Dermis lymphatic vessel endothelial cell (primary cell): ENCODE measurements around the gene ELP5. TPM values are rescaled to one million over a fixed set of nuclear protein-coding genes. Genes with fewer than 3 reads are reported as not detected.

Experiments used
- total RNA-seq: library from RNA; depleted of rRNA; stranded (reverse); fragments of >200 nt; gene quantifications from 2 replicates; pipeline ENCODE4 v1.2.1, GENCODE V29; 2014

The ELP5 gene, protein sequence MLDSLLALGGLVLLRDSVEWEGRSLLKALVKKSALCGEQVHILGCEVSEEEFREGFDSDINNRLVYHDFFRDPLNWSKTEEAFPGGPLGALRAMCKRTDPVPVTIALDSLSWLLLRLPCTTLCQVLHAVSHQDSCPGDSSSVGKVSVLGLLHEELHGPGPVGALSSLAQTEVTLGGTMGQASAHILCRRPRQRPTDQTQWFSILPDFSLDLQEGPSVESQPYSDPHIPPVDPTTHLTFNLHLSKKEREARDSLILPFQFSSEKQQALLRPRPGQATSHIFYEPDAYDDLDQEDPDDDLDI
- total RNA-seq = 31.9 and 36.9 TPM in 2 replicates

DNA sequence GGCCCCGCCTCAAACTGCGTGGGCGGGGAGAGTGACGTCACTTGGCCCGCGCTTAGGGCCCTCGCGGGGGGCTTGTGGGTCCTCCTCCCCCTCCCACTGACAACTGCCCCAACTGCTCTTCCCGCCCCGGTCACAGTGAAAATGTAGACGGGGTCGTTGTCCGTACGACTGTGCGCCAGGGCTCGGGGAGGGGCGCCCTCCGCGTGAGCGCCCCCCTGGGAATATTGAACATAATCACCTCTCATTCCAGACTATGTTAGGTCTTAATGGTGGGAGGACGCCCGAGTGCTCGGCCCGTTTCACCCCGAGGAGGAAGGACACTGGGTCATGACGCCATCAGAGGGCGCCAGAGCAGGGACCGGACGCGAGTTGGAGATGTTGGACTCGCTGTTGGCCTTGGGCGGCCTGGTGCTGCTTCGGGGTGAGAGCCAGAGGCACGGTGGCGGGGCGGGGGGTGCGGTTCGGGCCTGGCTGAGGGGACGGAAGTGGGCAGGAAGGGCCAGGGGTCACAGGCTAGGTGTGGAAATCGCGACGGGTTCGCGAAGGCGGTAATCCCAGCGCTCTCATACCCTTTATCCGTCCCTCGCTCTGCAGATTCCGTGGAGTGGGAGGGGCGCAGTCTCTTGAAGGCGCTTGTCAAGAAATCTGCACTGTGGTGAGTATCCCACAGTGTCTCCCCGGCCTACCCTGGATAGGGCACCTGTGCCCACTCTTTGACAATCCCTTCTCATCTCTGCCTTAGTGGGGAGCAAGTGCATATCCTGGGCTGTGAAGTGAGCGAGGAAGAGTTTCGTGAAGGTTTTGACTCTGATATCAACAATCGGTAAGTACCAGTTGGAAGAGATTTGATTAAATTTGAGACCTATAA is at the start of gene ELP5:
TSS of gene ELP5 (plus strand) at position 40 of the 868 bp plus-strand sequence. CDS start at position 376, 336 bp downstream.

DNA sequence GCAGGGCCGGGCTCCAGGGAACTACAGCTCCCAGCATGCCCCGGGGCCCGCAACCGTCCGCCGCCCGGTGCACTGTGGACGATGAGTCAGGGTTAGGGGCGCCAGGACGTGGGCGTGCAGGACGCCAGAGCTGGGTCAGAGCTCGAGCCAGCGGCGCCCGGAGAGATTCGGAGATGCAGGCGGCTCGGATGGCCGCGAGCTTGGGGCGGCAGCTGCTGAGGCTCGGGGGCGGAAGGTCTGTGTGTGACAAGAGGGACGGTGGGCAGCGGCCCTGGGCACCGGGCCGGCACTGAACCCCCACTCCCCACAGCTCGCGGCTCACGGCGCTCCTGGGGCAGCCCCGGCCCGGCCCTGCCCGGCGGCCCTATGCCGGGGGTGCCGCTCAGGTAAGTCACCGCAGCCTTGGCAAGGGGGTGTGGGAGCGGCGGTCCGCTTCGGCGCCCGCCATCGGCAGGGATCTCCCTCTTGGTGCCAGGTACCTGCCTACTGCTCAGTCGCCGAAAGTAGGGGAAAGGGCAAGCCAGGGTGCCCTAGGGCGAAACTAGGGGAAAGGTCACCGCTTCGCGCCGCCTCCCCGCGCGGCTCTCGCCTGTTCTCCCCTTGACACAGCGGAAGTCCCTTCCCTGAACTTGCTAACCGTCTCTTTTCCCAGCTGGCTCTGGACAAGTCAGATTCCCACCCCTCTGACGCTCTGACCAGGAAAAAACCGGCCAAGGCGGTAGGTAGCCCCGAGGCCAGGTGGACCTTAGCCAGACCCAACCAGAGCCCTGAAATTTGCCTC is 32.0 kb upstream of the ELP5 start, which contains the start of the genes ACADVL and DLG4:
TSS of gene ACADVL (plus strand) at position 127 of the 781 bp plus-strand sequence. CDS start at position 174, 47 bp downstream.
TSS of gene DLG4 (minus strand) at position 25 of the 781 bp plus-strand sequence.

DNA sequence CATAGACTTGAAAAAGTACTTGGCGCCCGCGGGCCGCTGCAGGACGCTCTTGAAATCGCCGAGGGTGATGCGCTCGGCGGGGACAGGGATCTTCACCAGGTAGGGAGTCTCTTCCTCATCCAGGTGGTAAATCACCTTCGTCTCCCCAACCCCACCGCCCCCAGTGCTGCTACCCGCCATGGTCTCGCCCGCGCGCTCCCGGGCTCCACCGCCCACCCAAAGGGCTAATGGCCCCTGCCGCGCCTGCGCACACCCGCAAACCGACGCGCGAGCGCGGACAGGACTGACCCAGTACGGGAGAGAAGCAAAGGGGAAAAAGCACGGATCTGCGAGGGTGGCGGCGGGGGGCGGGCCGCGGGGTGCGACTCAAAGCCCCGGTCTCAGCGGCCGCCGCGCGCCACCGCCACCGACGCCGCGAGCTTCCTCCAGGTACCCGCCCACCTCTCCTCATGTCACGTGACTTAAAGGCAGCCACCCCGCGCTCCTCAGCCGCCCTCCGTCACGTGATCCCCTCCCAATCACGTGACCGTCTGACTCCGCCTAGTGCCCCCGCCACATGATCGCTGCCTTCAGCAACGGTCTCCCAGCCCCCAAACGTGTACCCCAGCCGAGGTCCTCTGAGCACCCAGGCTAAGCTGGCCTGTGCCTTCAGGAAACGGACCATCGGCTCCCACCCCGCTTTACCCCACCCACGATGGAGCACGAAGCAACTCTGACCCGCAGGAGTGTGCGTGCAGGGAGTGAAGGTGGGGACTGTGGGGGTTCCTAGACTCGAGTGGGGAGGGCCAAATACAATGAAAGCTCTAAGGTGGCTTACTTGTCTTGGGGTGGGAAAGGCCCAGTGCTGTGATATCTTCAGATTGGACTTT is 17.7 kb upstream of the ELP5 start, which contains the start of gene DVL2:
TSS of gene DVL2 (minus strand) at position 435 of the 869 bp plus-strand sequence. CDS start at position 180, 255 bp downstream.

DNA sequence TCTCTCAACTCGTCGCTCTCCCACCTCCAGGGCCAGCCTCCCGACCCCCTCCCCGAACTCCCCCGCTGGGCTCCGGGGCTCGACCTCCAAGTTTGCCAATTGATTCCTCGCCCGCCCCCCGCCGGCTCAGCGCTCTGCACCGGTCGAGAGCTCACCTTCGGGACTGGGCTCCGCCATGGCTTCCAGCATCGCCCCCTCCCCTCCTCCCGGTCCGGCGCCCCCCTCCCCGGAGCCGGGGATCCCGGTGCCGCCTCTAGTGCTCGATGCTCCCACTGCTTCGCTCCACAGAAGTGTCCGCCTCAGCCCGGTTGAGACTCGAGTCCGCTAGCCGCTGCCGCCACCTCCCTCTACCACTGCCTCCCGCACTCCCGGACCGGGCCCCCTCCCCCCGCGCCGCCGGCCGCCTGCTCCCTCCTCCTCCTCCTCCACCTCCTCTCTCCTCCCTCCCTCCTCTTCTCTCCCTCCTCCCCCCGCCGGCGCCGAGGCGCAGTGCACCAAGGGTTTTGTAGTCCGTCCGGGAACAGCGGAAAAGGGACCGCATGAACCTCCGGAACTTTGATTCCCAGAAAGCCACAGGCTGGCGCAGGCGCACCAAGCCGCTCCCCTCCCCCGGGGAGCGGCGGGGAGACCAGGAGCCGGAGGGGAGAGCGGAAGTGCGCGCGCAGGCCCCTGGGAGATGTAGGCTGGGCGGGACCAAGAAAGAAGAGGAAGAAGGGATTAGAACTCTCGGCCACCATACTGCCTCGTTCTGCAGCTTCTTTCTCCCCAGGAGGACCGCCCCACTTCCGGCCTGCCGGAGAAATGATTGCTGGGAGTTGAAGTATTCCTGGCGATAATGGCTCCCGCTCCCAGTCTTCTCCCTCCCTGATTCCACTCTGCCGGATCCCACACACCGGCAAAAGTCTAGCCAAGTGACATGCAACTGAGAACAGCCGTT is 12.7 kb upstream of the ELP5 start, which contains the start of gene PHF23:
TSS of gene PHF23 (minus strand) at position 367 of the 937 bp plus-strand sequence. CDS start at position 189, 178 bp downstream.

DNA sequence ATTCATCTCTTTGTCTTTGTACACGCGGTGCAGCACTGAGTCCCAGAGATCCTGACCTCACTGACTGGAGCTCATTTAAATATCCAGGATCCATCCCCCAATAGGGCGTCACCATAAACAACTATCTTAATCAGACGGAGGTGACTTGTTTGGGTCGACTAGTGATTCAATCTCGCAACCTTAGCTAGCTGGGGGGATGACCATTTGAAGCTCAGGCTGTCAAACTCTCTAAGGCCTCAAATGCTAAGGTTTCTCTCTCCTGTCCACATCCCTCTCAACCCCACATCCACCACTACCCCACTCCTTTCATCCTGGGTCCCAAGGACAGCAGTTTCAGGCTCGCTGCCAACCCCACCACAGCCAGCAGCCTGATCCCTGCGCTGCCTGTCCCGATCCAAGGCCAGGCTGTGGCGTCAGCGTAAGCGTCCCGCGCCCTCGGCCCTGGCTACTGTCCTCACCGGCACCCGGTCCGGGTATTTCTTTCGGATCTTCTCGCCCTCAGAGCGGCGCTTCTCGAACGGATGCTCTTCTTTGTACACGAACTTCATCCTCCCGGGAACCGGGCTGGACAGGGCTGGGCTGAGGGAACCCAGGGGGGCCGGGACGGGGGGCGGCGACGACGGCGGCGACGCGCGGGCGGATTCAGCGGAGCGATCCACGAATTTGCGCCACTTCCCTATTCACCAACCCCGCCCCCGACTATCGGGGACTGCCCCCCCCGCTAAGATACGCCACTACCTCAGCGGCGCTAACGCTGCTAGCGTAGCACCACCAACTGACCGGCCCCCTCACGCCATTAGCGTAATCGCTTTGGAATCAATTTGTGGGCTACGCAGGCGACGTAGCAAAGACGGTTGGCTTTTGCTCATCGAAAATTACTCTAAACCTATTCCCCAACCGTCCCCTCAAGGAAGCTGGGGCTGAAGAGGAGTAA is 10.0 kb upstream of the ELP5 start, which contains the start of gene GABARAP:
TSS of gene GABARAP (minus strand) at position 667 of the 934 bp plus-strand sequence. CDS start at position 548, 119 bp downstream.

DNA sequence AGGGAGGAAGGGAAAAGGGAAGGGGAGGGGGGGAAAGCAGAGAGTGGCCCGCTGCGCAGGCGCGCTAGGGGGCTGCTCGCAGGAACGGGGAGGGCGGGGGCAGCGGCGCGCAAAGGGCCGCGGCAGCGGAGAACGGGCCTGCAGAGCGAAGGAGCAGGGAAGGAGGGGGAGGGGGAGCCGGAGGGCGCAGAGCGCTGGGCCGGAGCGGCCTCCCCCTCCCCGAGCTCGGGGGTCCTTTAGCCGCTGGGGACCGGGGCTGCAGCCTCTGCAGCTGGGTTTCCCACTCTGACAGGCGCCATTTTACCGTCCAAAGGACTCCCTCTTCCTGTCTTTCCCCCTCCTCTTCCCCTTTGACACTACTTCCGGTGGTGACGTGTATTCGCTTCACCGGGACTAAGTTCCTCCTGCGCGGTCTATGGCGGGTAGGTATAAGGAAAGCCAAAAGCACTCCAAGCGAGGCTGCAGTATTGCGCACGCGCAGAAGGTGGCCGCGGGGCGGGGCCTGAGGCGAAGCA is 297 bp upstream of the ELP5 start, which contains the start of gene CTDNEP1:
TSS of gene CTDNEP1 (minus strand) at position 74 of the 515 bp plus-strand sequence. CDS start 438 bp downstream, outside the sequence.

DNA sequence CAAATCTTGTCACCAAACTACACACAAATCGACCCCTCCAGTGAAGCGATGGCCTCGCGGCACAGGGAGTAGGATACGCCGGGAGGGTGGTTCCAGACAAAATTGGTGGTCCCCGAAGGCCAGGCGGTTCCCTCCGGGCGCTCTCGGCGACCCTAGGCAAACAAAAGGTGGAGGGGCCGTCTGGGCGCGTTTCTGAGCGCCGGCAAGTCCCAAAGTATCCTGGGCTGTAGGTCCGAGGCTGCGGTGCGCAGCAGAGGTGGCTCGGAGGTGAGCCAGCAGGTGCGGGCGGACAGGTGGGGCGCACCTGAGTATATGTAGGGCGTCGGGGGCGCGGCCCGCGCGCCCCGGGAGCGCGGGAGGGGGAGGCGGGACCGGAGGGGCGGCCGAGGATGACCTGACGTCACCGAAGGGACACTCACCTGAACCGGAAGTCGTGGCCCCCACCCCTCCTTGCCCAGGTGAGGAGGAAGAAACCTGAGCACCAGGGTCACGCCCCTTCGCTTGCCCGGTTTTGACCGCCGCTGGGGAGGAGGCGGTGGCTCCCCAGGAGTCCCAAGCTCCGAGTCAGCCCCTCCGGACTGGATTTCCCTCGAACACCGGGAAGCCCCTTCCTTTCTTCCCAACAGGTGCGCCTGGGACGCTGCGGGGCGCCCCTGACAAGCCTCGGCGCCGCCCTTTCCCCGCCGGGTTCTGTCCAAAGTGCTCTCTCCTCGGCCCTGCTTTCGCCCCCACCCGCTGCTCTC is 10.3 kb downstream of the ELP5 start, which contains the start of gene CLDN7:
TSS of gene CLDN7 (minus strand) at position 287 of the 743 bp plus-strand sequence. CDS start 435 bp downstream, outside the sequence.

DNA sequence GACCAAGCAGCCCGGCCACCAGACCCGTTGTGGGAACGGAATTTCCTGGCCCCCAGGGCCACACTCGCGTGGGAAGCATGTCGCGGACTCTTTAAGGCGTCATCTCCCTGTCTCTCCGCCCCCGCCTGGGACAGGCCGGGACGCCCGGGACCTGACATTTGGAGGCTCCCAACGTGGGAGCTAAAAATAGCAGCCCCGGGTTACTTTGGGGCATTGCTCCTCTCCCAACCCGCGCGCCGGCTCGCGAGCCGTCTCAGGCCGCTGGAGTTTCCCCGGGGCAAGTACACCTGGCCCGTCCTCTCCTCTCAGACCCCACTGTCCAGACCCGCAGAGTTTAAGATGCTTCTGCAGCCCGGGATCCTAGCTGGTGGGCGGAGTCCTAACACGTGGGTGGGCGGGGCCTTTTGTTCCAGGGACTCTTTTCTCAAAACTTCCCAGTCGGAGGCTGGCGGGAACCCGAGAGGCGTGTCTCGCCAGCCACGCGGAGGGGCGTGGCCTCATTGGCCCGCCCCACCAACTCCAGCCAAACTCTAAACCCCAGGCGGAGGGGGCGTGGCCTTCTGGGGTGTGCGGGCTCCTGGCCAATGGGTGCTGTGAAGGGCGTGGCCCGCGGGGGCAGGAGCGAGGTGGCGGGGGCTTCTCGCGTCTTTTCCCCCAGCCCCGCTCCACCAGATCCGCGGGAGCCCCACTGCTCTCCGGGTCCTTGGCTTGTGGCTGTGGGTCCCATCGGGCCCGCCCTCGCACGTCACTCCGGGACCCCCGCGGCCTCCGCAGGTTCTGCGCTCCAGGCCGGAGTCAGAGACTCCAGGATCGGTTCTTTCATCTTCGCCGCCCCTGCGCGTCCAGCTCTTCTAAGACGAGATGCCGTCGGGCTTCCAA is 29.3 kb downstream of the ELP5 start, which contains the start of gene SLC2A4:
TSS of gene SLC2A4 (plus strand) at position 645 of the 879 bp plus-strand sequence. CDS start at position 862, 217 bp downstream.

DNA sequence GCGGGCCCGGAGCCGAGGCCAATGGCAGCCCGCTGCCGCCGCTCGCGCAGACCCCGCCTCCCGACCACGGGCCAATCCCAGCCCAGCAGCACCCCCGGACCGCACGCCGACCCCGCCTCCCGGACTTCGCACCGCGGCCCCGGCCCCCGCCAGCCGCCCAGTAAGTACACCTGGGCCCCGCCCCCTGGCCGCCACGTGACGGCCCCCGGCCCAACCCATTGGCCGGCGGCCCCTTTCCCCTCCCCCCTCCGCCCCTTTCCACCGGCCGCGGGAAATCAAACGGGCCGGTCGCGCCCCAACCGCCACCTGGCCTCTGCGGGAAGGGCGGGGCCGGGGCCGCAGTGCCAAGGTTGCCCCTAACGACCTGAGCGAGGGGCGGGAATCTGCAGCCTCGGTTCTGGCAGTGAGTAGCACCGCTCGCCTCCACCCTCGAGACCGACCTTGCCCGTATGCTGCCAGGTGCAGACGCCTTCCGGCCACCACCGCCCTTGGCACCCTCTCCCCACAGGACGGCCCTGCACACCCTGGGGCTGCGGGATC is 42.7 kb downstream of the ELP5 start, which contains the start of gene YBX2:
TSS of gene YBX2 (minus strand) at position 26 of the 540 bp plus-strand sequence. CDS start 139 bp downstream, outside the sequence.

DNA sequence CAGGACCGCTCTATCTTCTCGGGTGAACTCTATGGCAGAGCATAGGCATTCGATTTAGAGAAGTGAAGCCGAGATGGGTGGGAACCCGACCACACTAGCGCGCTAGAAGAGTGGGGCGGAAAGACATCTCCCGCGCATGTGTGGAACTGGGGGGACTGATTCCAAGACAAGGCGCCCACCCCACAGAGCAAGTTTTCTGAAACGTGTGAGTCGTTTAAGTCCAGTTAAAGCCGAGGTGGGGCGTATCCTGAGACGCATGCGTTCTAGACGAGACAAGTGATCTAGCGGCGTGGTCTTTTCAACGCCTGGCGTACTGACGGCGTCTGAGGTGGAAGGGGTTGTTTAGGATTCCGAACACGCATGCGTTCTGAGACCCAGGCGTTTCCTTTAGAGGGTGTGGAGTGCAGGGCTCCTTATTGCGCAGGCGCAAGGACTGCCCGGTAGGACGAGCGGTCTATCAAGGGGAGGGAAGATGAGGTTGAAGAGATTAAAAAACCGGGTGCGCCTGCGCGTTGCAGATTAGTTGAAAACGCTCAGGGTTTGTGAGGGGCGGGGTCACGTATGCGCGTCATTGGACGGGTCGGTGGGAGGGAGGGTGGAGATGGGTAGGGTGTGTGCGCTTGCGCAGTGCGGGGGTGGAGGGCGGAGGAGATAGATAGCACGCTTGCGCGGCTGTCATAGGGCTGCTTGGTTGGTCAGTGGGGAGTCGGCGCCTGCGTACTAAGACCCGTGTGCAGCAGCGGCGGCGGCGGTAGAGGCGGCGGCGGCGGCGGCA is 55.1 kb downstream of the ELP5 start, which contains the start of gene EIF5A:
TSS of gene EIF5A (plus strand) at position 718 of the 775 bp plus-strand sequence. CDS start 2,008 bp downstream, outside the sequence.

Other genes with a start within 250 kb of the ELP5 start
- 56.6 and 66.1 TPM in 2 replicates for gene RNASEK, start 239.6 kb upstream of the ELP5 start, total RNA-seq
- gene BCL6B, start 229.2 kb upstream of the ELP5 start, total RNA-seq = 39.0 and 76.2 TPM in 2 replicates
- 1.3 TPM in 2 replicates for gene SLC16A13, start 216.2 kb upstream of the ELP5 start, total RNA-seq
- 0.95 and 2.1 TPM in 2 replicates for gene SLC16A11, start 208.1 kb upstream of the ELP5 start, total RNA-seq
- gene CLEC10A, start 172.0 kb upstream of the ELP5 start, total RNA-seq = 3.1 TPM in 2 replicates
- not detected in 2 replicates for gene ASGR2, start 137.4 kb upstream of the ELP5 start, total RNA-seq
- gene ASGR1, start 72.8 kb upstream of the ELP5 start, total RNA-seq = 26.4 and 28.8 TPM in 2 replicates
- 7.0 and 7.2 TPM in 2 replicates for gene DLG4, start 32.4 kb upstream of the ELP5 start, total RNA-seq
- gene ACADVL, start 32.3 kb upstream of the ELP5 start, total RNA-seq = 194 and 227 TPM in 2 replicates
- 28.4 and 28.5 TPM in 2 replicates for gene DVL2, start 17.7 kb upstream of the ELP5 start, total RNA-seq
- 38.6 and 39.7 TPM in 2 replicates for gene PHF23, start 12.8 kb upstream of the ELP5 start, total RNA-seq
- 131 and 147 TPM in 2 replicates for gene GABARAP, start 9.8 kb upstream of the ELP5 start, total RNA-seq
- gene CTDNEP1, start 481 bp upstream of the ELP5 start, total RNA-seq = 23.2 and 25.1 TPM in 2 replicates
- gene CLDN7, start 10.3 kb downstream of the ELP5 start, total RNA-seq = 0.76 and 1.5 TPM in 2 replicates
- gene SLC2A4, start 29.5 kb downstream of the ELP5 start, total RNA-seq = 0.69 and 1.6 TPM in 2 replicates
- under 0.01 and 0.33 TPM in 2 replicates for gene YBX2, start 42.4 kb downstream of the ELP5 start, total RNA-seq
- 422 and 483 TPM in 2 replicates for gene EIF5A, start 55.4 kb downstream of the ELP5 start, total RNA-seq
- 25.7 and 28.0 TPM in 2 replicates for gene GPS2, start 63.1 kb downstream of the ELP5 start, total RNA-seq
- 9.8 and 13.7 TPM in 2 replicates for gene NEURL4, start 77.1 kb downstream of the ELP5 start, total RNA-seq
- 0.43 TPM in 1 of 2 replicates, not detected in the other for gene ACAP1, start 84.3 kb downstream of the ELP5 start, total RNA-seq
- 2.1 and 2.8 TPM in 2 replicates for gene KCTD11, start 99.9 kb downstream of the ELP5 start, total RNA-seq
- gene TMEM95, start 102.9 kb downstream of the ELP5 start, total RNA-seq = not detected in 2 replicates
- 1.3 and 2.3 TPM in 2 replicates for gene TNK1, start 128.9 kb downstream of the ELP5 start, total RNA-seq
- 15.1 and 15.6 TPM in 2 replicates for gene PLSCR3, start 142.3 kb downstream of the ELP5 start, total RNA-seq
- gene TMEM256, start 151.9 kb downstream of the ELP5 start, total RNA-seq = 144 and 158 TPM in 2 replicates
- 1.2 and 1.3 TPM in 2 replicates for gene NLGN2, start 155.6 kb downstream of the ELP5 start, total RNA-seq
- not detected in 2 replicates for gene SPEM1, start 168.1 kb downstream of the ELP5 start, total RNA-seq
- gene SPEM2, start 173.4 kb downstream of the ELP5 start, total RNA-seq = not detected in 2 replicates
- gene SPEM3, start 176.6 kb downstream of the ELP5 start, total RNA-seq = not detected in 2 replicates
- 7.6 and 9.8 TPM in 2 replicates for gene TMEM102, start 183.2 kb downstream of the ELP5 start, total RNA-seq
- gene FGF11, start 187.3 kb downstream of the ELP5 start, total RNA-seq = 0.17 and 0.22 TPM in 2 replicates
- 9.9 and 12.0 TPM in 2 replicates for gene CHRNB1, start 192.8 kb downstream of the ELP5 start, total RNA-seq
- gene ZBTB4, start 227.4 kb downstream of the ELP5 start, total RNA-seq = 8.9 and 9.1 TPM in 2 replicates
- not detected in 2 replicates for gene SLC35G6, start 229.2 kb downstream of the ELP5 start, total RNA-seq
- gene POLR2A, start 232.2 kb downstream of the ELP5 start, total RNA-seq = 68.2 and 79.4 TPM in 2 replicates